ENCODE measurements around the gene SMARCAD1. TPM values are rescaled to one million over a fixed set of nuclear protein-coding genes. Genes with fewer than 3 reads are reported as not detected.

The SMARCAD1 gene
- total RNA-seq, 1 experiment from 2014 or later = 57.1 TPM

DNA sequence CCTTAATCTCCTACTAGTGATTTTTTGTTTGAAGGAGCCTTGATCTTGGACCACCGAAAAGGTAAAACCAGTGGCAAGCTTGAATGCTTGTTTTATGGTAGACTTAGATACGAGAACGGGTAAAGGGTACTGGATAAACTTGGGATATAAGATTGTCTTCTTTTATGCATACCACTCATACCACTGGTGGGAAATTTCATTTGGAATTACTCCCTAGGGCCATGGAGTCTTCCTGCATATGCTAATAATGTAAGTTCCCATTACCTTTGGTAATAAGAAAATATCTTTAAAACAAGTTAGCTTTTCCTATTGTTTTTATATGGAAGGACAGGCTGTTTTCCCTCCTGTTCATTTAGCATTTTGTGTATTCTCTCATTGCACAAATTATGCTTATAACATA is 11.7 kb downstream of the SMARCAD1 start:
- Histone ChIP-seq H4K91ac (ENCODE audit: insufficient read length, low read depth, low read length) (no peak overlapping the region), H3K4me2 (ENCODE audit: insufficient read depth, insufficient read length, low read length) (no peak overlapping the region), H2AFZ (ENCODE audit: low read length) (no peak overlapping the region), H4K8ac (replicated peaks; ENCODE audit: insufficient read length, low read depth, low read length) (no peak overlapping the region), H3K4me1 (ENCODE audit: insufficient read depth, low read length) (no peaks in the 10 kb centered on the region), H3K79me2 (ENCODE audit: insufficient read depth, low read length) (peaks cover 3% of the 10 kb centered on the region; the same call in 1 of the 2 replicates), H2AK5ac (ENCODE audit: insufficient read length, low read length) (no peak overlapping the region), H3K27ac (ENCODE audit: insufficient read length, low read depth, low read length) (no peak overlapping the region), H3K79me1 (ENCODE audit: insufficient read depth, low read depth, low read length, poor library complexity, severe bottlenecking) (peaks cover 3% of the 10 kb centered on the region), H3K23me2 (ENCODE audit: insufficient read length, low read depth, low read length, poor library complexity, severe bottlenecking) (no peaks in the 10 kb centered on the region), H3K18ac (ENCODE audit: insufficient read length, low read depth, low read length) (no peak overlapping the region), H3K9me3 (ENCODE audit: control insufficient read depth, low read depth, low read length) (no peaks in the 10 kb centered on the region), H3K56ac (ENCODE audit: insufficient read length, low read depth, low read length) (no peak overlapping the region), H3K4ac (ENCODE audit: low read depth, low read length) (no peak overlapping the region), H3K9ac (ENCODE audit: extremely low read depth, insufficient read length, low read length) (no peak overlapping the region), H4K20me1 (ENCODE audit: control insufficient read depth, insufficient read depth, insufficient read length) (no peaks in the 10 kb centered on the region), H2BK5ac (ENCODE audit: insufficient read length, low read length) (no peak overlapping the region), H2BK20ac (ENCODE audit: low read depth, low read length, poor library complexity, severe bottlenecking) (no peak overlapping the region), H2BK12ac (ENCODE audit: insufficient read length, low read depth, low read length) (no peak overlapping the region), H3T11ph (ENCODE audit: low read length) (no peak overlapping the region), H4K5ac (ENCODE audit: insufficient read length, low read depth, low read length) (no peak overlapping the region), H3K23ac (ENCODE audit: insufficient read length, low read depth, low read length) (no peak overlapping the region), H2BK15ac (ENCODE audit: low read depth, low read length) (no peak overlapping the region), H3K27me3 (ENCODE audit: insufficient read depth, low read length) (no peaks in the 10 kb centered on the region), H3K14ac (ENCODE audit: insufficient read depth, low read length) (no peak overlapping the region), H2BK120ac (ENCODE audit: low read depth, low read length, poor library complexity, severe bottlenecking) (no peak overlapping the region)
- no CpG with 5 or more reads among the region's 3 CpGs for WGBS (ENCODE audit: extremely low coverage, insufficient read length, low lambda C conversion rate)
- Mint-ChIP-seq H3K36me3 (ENCODE audit: insufficient read depth in 1 of 3, low read depth in 3 of 3) (peaks cover 28 to 65% (median 48%) of the 10 kb centered on the region in 3 experiments), H3K27ac (no peak overlapping the region), H3K9me3 (no peaks in the 10 kb centered on the region), H3K27me3 (ENCODE audit: low read depth) (no peaks in the 10 kb centered on the region), H3K4me3 (no peak overlapping the region), H3K4me1 (no peaks in the 10 kb centered on the region)
- DNase-seq = no peak
- TF ChIP-seq, protein P1, sequence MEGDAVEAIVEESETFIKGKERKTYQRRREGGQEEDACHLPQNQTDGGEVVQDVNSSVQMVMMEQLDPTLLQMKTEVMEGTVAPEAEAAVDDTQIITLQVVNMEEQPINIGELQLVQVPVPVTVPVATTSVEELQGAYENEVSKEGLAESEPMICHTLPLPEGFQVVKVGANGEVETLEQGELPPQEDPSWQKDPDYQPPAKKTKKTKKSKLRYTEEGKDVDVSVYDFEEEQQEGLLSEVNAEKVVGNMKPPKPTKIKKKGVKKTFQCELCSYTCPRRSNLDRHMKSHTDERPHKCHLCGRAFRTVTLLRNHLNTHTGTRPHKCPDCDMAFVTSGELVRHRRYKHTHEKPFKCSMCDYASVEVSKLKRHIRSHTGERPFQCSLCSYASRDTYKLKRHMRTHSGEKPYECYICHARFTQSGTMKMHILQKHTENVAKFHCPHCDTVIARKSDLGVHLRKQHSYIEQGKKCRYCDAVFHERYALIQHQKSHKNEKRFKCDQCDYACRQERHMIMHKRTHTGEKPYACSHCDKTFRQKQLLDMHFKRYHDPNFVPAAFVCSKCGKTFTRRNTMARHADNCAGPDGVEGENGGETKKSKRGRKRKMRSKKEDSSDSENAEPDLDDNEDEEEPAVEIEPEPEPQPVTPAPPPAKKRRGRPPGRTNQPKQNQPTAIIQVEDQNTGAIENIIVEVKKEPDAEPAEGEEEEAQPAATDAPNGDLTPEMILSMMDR (conservative IDR thresholded peaks at IDR 0.05) = no peak
